Activated T-helper 1 cell treated with anti-CD3 and anti-CD28 coated beads, Interleukin-2, amount 50 U/mL, for 16 hours (primary cell): Measurements from ENCODE around the gene LRRN3.
"Not testable (repeated sequence)": the region's sequence is repeated elsewhere in the genome, so short reads cannot be mapped to it uniquely, and the experiment has no call there.

Source experiments
- DNase-seq, 2 donors: peaks; one replicate each; pipeline ENCODE4 v3.0.0-alpha.2; 2020; ENCODE audit warnings: low read depth in 1 of 2, low spot score in 1 of 2

Gene LRRN3

DNA sequence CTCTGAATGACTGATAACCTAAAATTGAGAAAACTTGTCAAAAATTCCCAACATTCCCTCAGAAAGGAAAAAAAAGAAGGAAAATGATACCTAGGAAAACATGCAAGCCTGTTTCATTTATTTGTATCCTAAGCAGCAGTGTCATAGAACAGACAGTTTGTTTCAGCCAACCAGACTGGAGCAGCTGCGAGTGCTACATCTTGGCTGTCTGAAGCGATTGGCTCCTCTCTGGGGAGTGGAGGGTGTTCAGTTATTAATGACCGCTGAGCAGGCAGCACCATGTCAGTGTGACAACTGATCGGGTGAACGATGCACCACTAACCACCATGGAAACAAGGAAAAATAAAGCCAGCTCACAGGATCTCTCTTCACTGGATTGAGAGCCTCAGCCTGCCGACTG lies at the start of gene LRRN3:
Gene LRRN3, plus strand, starts transcription at position 282 of the 400 bp plus-strand sequence. CDS start 31,646 bp downstream, outside the sequence.
- no peak for DNase-seq

DNA sequence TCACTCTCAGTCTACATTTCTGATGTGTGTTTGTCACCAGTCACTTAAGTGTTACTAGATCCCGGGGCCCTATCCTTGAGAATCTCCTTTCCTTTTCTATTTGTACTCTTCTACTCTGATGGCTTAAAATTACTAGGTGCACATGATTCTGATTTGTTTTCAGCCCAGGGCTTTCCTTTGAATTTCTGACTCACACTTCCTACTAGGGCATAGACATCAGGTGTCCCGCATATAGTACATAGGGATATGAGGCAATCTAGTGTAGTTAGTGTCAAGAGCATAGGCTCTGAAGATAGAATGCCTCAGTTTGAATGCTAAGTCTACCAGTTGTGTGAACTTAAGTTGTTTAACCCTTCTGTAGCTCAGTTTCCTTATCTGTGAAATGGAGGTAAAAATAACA lies 49.4 kb upstream of the LRRN3 start:
- DNase-seq = no peak

GRCh38 chr7:111042842-111043241 lies 48.1 kb upstream of the LRRN3 start:
- no peak for DNase-seq

DNA sequence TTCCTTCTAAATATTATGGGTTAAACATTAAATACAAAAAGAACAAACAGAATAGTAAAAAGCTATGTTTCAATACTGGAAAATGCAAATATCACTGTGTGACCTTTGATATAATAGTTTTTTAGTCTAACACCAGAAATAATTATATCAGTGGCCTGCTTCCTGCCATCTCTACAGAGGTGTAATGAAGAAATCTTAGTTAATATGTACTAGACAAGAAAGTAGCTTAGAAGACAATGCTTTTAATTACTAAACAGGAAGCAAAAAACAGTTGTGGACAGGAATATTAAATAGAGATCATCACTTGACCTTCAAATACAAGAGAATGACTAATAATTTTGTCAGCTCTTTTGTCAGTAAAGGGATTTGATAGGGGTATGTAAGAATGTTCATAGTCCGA lies 47.4 kb upstream of the LRRN3 start:
- no peak for DNase-seq

GRCh38 chr7:111045449-111045848 lies 45.5 kb upstream of the LRRN3 start:
- DNase-seq = no peak

DNA sequence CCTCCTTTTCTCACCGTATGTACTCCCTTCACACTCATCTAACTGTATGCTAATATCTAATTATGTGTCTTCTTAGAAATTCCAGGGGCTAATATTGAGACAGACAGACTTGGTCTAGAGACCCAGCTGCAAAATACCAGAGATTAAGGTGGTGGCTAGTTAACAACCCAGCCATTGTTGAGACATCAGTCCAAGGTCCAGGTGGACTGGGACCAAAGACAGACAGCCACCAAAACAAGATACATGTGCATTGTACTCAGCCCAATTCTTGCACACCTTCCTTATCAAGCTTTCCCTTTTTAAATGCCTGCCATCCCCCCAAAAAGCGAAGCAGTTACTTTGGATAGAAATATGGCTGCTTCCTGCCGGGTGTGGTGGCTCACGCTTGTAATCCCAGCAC lies 43.3 kb upstream of the LRRN3 start:
- no peak for DNase-seq

DNA sequence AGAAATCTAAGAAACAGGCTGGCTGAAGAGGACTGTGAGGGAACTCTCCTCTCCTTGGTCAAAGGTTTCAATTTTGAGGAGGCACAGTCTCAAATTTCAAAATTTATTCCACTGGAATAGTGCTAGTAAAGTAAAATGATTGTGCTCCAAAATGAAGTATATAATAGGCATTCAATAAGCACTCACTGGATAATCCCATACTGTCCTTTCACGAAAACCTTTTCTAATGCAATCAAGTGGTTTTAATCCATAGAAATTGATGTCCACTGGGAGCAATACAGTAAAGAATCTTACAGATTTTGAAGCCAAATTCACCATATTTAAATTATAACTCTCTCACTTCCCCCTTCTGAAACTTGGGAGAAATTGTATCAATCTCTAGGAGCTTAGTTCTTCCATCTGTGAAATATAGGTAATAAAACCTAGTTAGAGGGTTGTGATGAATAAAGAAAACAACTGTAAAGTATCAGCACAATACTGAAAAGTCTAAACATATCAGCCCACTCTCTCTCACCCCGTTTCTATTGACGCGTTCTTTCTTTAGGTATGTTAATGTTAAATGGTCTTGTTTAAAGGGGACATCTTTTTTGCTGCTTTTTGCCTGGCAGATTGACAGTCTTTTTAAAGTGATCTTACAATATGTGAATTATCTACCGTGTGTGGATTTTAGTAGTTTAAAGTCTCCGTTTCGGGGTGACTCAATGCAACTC lies 40.8 kb upstream of the LRRN3 start:
- DNase-seq = no peak

- DNase-seq = no peak
These were observed 40.0 kb upstream of the LRRN3 start for GRCh38 chr7:111050875-111051416.

- DNase-seq = no peak
These were observed 39.1 kb upstream of the LRRN3 start for GRCh38 chr7:111051832-111052231.

- DNase-seq = no peak
These were observed 37.9 kb upstream of the LRRN3 start for GRCh38 chr7:111053035-111053434.

DNA sequence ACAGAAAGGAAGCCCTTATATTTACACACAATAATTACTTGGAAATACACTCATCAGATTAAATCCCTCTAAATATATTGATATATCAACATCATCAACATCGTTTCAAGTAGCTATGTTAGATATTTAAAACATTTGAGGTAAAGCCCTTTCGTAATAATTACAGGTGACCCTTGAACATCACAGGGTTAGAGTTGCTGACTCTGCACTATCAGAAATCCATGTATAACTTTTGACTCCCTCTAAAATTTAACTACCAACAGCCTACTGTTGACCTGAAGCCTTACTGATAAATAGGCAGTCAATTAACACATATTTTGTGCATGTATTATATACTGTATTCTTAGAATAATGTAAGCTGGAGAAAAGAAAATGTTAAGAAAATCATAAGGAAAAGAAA lies 34.6 kb upstream of the LRRN3 start:
- no peak for DNase-seq

DNA sequence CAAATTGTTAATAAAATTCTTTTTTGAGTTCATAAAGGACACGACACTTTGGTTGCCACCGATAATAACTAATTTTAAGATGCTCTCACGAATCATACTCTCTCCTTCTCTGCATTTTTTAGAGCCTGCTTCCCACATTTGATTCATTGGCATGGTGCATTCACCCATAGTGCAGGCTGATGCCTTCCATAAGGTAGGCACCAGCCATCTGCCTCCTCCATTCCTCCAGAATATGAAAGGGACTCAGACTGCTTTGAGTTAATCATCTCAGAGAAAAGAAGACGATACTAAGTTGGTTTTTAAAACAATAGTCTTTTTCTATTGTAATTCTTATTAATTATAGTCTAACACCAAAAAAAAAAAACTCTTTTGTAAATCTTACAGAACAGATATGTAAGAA lies 33.9 kb upstream of the LRRN3 start:
- DNase-seq = no peak

DNA sequence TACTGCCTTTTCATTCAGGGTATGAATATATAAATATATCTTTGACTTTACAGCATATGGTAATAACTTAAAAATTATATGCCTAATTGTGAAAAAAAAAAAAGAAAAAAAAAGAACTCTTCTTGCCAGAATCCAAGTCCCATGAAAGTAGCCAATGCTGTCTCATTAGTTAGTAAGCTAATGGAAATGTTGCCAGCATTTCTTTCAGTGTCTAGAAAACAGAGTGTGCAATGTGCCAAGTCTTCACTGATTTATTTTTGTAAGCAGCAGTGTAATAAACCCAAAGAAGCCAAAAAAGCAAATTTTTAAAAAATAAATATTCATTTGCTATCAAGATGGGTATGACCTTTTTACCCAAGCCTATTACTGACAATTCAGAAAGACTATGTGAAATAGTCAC lies 31.1 kb upstream of the LRRN3 start:
- no peak for DNase-seq

DNA sequence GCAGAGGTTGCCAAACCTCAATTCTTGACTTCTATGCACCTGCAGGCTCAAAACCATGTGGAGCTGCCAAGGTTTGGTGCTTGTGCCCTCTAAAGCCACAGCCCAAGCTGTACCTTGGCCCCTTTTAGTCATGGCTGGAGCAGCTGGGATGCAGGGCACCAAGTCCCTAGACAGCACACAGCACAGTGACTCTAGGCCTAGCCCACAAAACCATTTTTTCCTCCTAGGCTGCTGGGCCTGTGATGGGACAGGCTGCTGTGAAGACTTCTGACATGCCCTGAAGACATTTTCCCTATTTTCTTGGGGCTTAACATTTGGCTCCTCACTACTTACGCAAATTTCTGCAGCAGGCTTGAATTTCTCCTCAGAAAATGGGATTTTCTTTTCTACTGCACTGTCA lies 27.8 kb upstream of the LRRN3 start:
- DNase-seq = no peak

- DNase-seq = no peak
These were observed 23.7 kb upstream of the LRRN3 start for GRCh38 chr7:111067251-111067650.

GRCh38 chr7:111067682-111068081 lies 23.2 kb upstream of the LRRN3 start:
- DNase-seq = no peak

DNA sequence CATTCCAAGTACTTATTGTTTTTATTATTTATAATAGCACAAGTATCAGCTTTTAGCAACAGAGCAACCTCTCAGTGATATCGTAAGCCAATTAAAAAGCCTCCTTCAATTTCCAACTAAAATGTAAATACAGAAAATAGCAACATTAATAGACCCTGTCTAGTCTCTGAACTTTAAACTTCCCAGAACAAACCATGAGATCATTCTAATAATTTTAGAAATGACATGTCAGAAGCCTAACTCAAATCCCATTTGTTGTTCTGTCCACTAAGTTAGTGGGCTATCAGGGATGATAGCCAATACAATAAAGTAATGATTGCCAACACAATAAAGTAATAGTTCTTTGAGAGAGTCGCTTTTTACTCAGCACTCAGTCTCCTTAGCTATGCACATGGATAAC lies 22.3 kb upstream of the LRRN3 start:
- no peak for DNase-seq

- no peak for DNase-seq
These were observed 19.4 kb upstream of the LRRN3 start for GRCh38 chr7:111071556-111071955.

DNA sequence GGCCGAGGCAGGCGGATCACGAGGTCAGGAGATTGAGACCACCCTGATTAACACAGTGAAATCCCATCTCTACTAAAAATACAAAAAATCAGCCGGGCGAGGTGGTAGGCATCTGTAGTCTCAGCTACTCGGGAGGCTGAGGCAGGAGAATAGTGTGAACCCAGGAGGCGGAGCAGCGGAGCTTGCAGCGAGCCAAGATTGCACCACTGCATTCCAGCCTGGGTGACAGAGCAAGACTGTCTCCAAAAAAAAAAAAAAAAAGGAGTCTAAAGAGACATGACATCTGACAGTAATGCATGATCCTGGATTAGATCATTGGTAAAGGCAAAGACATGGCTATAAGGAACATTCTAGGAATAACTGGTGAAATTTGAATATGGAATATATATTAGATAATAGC lies 18.3 kb upstream of the LRRN3 start:
- DNase-seq = not testable (repeated sequence)

GRCh38 chr7:111074071-111074747 lies 16.7 kb upstream of the LRRN3 start:
- no peak for DNase-seq

DNA sequence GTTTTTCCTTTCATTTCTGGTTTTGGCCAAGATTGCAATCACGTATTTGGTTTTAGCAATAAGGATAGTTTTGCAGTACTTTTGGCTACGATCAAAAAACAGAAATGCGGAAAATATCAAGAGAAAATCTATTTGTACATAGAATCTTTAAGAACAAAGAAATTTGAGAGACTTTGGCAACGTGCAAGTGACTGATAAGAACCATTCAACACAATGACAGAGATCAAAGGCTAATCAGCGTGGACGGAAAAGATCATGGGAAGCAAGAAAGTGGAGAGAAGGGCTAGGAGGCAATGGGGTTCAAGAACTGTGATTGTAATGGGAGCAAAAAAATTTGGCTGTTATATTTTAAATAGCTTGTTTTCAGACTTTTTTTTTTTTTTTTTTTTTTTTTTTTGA lies 16.2 kb upstream of the LRRN3 start:
- no peak for DNase-seq

GRCh38 chr7:111075498-111075897 lies 15.4 kb upstream of the LRRN3 start:
- DNase-seq = no peak

GRCh38 chr7:111076205-111076604 lies 14.7 kb upstream of the LRRN3 start:
- DNase-seq = no peak
